Measurements from ENCODE around the gene ZNF267. TPM values are rescaled to one million over a fixed set of nuclear protein-coding genes. Genes with fewer than 3 reads are reported as not detected.

Gene ZNF267
- total RNA-seq, 2 donors from 2014 or later, result 8.8 to 11.5 TPM

DNA sequence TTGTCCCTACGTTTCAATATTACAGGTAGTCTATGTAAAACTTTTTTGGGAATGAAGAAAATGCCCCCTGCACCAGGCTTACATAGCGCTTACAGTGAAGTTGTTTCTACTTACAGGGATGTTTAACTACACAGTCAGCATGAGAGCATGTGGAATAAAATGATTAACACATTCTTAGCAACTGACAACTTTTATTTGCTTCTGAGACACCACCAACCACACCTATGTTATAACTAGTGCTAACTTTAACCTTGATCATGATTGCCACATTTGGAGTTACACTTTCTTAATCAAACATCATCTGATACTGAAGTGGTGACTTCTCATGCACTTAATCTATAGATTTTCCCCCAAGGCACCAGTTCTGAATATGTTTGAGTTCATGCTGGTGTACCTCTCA, 20.3 kb upstream of the ZNF267 start:
- DNase-seq (no peak), ATAC-seq (no peak)
- WGBS, 2 donors, result 54 to 56% methylated on average over 2 of the region's 2 CpGs
- Histone ChIP-seq H3K9me3 (peaks cover 0 to 14% (median 2%) of the 10 kb centered on the region in 3 donors), H3K27me3 (no peaks in the 10 kb centered on the region), H3K4me3 (no peak overlapping the region), H3K27ac (no peak overlapping the region), H3K4me1 (no peaks in the 10 kb centered on the region), H3K36me3 (replicated peaks in 1 of 2; ENCODE audit: insufficient read depth in 1 of 2, low read depth in 2 of 2) (no peaks in the 10 kb centered on the region)
- TF ChIP-seq POLR2A (IDR thresholded peaks at IDR 0.05), result no peak
- TF ChIP-seq, protein P1, sequence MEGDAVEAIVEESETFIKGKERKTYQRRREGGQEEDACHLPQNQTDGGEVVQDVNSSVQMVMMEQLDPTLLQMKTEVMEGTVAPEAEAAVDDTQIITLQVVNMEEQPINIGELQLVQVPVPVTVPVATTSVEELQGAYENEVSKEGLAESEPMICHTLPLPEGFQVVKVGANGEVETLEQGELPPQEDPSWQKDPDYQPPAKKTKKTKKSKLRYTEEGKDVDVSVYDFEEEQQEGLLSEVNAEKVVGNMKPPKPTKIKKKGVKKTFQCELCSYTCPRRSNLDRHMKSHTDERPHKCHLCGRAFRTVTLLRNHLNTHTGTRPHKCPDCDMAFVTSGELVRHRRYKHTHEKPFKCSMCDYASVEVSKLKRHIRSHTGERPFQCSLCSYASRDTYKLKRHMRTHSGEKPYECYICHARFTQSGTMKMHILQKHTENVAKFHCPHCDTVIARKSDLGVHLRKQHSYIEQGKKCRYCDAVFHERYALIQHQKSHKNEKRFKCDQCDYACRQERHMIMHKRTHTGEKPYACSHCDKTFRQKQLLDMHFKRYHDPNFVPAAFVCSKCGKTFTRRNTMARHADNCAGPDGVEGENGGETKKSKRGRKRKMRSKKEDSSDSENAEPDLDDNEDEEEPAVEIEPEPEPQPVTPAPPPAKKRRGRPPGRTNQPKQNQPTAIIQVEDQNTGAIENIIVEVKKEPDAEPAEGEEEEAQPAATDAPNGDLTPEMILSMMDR (IDR thresholded peaks at IDR 0.05), result no peak
- intact Hi-C loops (cut with DNase I), result no loop called here

DNA sequence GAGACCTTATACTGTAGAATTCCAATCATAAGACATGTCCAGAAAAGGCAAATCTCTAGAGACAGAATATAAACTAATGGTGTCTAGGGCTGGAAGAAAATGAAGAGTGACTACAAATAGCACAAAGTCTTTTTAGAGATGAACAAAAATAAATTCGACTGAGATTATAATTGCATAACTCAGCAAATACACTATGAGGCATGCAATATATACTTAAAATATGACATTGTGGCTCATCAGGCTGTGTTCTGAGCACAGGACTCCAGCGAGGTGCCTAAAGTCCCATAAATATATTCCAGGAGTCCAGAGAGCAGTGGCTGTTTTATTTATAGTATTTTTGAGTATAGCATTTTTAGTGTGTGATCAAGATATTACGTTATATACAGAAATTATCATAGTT, 13.1 kb upstream of the ZNF267 start:
- TF ChIP-seq, protein P1 (IDR thresholded peaks at IDR 0.05), result no peak
- TF ChIP-seq POLR2A (IDR thresholded peaks at IDR 0.05), result no peak
- Histone ChIP-seq H3K4me3 (no peak overlapping the region), H3K27ac (no peak overlapping the region), H3K36me3 (replicated peaks in 1 of 2; ENCODE audit: insufficient read depth in 1 of 2, low read depth in 2 of 2) (no peaks in the 10 kb centered on the region), H3K9me3 (no peaks in the 10 kb centered on the region), H3K27me3 (no peaks in the 10 kb centered on the region), H3K4me1 (peaks cover 4% of the 10 kb centered on the region)
- 55 to 56% methylated on average over 3 of the region's 3 CpGs for WGBS, 2 donors
- ATAC-seq, result no peak
- intact Hi-C loops (cut with DNase I), result loop anchor here (10.0 kb wide), 1 partner anchor 876 kb away; the partner anchor contains the start of gene HSD3B7
- no peak for DNase-seq

DNA sequence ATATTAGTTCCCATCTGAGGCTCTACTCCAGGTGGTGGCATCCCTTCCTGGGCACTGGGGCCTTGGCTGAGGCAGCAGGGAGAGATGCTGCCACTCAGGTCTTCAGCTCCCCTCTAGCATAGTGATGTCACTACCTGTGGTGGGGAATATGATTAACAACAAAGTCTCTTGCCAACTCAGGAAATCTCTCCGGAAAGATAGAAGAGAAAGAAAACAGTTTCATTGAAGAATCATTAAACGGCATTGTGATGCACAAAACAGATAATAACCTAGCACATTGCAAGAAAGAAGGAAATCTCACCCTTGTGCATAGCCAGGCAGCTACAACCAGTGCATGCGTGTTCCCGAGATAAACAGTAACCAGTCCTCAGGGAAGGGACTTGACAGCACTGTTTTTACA, 12.2 kb upstream of the ZNF267 start:
- intact Hi-C loops (cut with DNase I), result loop anchor here (10.0 kb wide), 1 partner anchor 877 kb away; the partner anchor contains the start of gene HSD3B7
- TF ChIP-seq, protein P1 (IDR thresholded peaks at IDR 0.05), result no peak
- no peak for TF ChIP-seq POLR2A (IDR thresholded peaks at IDR 0.05)

DNA sequence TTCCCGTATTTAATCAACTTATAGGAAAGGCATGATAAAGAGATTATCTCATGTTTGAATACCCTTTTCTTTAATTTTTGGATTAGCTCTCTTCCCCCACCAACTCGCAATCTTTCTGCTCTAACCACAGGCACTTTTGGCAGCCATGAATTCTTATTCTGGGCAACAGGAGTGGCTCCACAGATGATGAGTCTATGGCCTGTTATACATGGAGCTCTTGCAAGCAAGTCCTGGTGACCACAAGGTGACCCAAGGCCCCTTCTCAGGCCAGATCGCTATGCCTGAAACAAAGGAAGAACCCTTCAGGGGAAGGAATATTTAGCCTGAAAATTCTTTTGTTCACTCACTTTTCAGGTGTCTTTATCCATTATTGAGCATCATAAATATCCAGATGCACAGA, 10.8 kb upstream of the ZNF267 start:
- Histone ChIP-seq H3K27me3 (no peaks in the 10 kb centered on the region), H3K4me1 (peaks cover 4% of the 10 kb centered on the region), H3K9me3 (no peaks in the 10 kb centered on the region), H3K27ac (no peak overlapping the region), H3K36me3 (replicated peaks in 1 of 2; ENCODE audit: insufficient read depth in 1 of 2, low read depth in 2 of 2) (no peaks in the 10 kb centered on the region), H3K4me3 (no peak overlapping the region)
- DNase-seq, result no peak
- TF ChIP-seq, protein P1 (IDR thresholded peaks at IDR 0.05), result no peak
- TF ChIP-seq POLR2A (IDR thresholded peaks at IDR 0.05), result no peak
- intact Hi-C loops (cut with DNase I), result loop anchor here (10.0 kb wide), 1 partner anchor 878 kb away; the partner anchor contains the start of gene HSD3B7
- no peak for ATAC-seq
- 62 to 81% methylated on average over 3 of the region's 3 CpGs for WGBS, 2 donors

More for the DNA sequence above, 12.2 kb upstream of the ZNF267 start:
- Histone ChIP-seq H3K4me1 (peaks cover 4% of the 10 kb centered on the region), H3K9me3 (no peaks in the 10 kb centered on the region), H3K4me3 (no peak overlapping the region), H3K27me3 (no peaks in the 10 kb centered on the region), H3K36me3 (replicated peaks in 1 of 2; ENCODE audit: insufficient read depth in 1 of 2, low read depth in 2 of 2) (no peaks in the 10 kb centered on the region), H3K27ac (no peak overlapping the region)
- ATAC-seq (no peak), DNase-seq (no peak)
- whole genome bisulfite sequencing, 2 donors, result 49 to 56% methylated on average over 4 of the region's 4 CpGs

DNA sequence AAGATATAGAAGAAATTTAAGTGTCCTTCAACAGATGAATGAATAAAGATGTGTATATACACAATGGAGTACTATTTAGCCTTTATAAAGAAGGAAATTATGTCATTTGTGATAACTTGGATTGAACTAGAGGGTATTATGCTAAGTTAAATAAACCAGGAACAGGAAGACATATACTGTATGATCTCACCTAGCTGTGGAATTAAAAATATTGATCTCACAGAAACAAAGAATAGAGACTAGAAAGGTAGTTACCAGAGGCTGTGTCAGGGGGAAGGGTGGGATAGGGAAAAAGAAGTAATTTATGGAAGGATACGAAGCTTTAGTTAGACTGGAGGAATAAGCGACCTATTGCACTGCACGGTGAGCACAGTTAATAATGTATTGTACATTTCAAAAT, 5.4 kb upstream of the ZNF267 start:
- no peak for DNase-seq
- no peaks in the 10 kb centered on the region for H3K36me3 ChIP-seq (replicated peaks in 1 of 2; ENCODE audit: insufficient read depth in 1 of 2, low read depth in 2 of 2)
- no peaks in the 10 kb centered on the region for H3K27me3 ChIP-seq
- H3K9me3 ChIP-seq, result no peaks in the 10 kb centered on the region
- intact Hi-C loops (cut with DNase I), result loop anchor here (10.0 kb wide), 1 partner anchor 883 kb away; the partner anchor contains the start of gene HSD3B7
- H3K4me3 ChIP-seq, result no peak overlapping the region
- peaks cover 13% of the 10 kb centered on the region for H3K4me1 ChIP-seq
- TF ChIP-seq, protein P1 (IDR thresholded peaks at IDR 0.05), result no peak
- no peak for TF ChIP-seq POLR2A (IDR thresholded peaks at IDR 0.05)
- WGBS, 2 donors, result 11 to 16% methylated on average over 3 of the region's 3 CpGs
- peak overlapping the region in 2 of 4 donors; percentile 14 to 25 for H3K27ac ChIP-seq
- peak; percentile 59 for ATAC-seq

Measured in body of pancreas (tissue), 4 donors.